ENCODE measurements around the gene CCIN.

- TF ChIP-seq CBFB (CRISPR knock-in tag; IDR thresholded peaks at IDR 0.05; ENCODE audit: low read depth) (no peak), ZNF512 (CRISPR knock-in tag; IDR thresholded peaks at IDR 0.05; ENCODE audit: borderline replicate concordance) (no peak)
- TF ChIP-seq, protein P1, sequence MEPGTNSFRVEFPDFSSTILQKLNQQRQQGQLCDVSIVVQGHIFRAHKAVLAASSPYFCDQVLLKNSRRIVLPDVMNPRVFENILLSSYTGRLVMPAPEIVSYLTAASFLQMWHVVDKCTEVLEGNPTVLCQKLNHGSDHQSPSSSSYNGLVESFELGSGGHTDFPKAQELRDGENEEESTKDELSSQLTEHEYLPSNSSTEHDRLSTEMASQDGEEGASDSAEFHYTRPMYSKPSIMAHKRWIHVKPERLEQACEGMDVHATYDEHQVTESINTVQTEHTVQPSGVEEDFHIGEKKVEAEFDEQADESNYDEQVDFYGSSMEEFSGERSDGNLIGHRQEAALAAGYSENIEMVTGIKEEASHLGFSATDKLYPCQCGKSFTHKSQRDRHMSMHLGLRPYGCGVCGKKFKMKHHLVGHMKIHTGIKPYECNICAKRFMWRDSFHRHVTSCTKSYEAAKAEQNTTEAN (CRISPR knock-in tag; IDR thresholded peaks at IDR 0.05) = no peak
These were observed 6.9 kb upstream of the CCIN start for GRCh38 chr9:36162211-36162738.
